Fibroblast of peridontal ligament (primary cell): ENCODE data around the gene XYLT2.

Experiments
- DNase-seq: peaks from one replicate; pipeline ENCODE4 v3.0.0-alpha.2; 2010; ENCODE audit errors: extremely low read depth

XYLT2 gene

DNA sequence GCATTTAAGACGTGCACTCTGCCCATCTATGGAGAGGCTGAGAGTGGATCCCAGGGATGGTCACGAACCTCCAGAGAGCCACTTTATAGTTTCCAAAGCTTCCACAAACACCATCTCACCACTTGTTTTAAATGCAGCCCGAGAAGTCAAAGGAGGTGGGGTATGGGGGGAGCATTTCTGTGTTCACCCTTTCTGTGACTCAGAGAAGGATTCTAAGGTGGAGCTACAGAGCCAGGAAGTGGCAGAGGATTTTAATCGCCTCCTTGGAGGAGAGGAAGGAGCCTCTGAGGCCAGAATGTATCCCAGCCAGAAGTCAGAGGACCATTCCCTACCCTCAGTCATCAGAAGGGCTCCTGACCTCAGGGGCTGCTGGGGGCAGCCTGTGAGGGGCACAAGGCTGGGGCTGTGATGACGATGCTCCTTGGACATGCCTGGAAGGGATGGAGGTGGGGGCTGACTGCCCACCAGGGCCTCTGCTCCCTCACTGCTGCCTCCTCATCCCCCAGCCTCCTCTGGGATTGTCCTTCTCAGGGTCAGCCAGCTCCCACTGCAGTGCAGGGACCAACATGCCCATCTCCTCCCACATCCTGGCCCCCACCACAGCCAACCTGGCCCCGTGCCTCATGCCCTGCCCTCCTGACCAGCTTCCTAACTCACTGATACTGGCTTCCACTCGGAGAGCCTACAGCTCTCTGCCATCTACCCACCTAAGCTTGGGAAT lies 2.8 kb downstream of the XYLT2 start:
- peak; percentile 34 for DNase-seq

- no peak for DNase-seq
These were observed 3.3 kb downstream of the XYLT2 start for GRCh38 chr17:50349243-50349600.

GRCh38 chr17:50350733-50351132 lies 4.8 kb downstream of the XYLT2 start:
- DNase-seq, result no peak

DNA sequence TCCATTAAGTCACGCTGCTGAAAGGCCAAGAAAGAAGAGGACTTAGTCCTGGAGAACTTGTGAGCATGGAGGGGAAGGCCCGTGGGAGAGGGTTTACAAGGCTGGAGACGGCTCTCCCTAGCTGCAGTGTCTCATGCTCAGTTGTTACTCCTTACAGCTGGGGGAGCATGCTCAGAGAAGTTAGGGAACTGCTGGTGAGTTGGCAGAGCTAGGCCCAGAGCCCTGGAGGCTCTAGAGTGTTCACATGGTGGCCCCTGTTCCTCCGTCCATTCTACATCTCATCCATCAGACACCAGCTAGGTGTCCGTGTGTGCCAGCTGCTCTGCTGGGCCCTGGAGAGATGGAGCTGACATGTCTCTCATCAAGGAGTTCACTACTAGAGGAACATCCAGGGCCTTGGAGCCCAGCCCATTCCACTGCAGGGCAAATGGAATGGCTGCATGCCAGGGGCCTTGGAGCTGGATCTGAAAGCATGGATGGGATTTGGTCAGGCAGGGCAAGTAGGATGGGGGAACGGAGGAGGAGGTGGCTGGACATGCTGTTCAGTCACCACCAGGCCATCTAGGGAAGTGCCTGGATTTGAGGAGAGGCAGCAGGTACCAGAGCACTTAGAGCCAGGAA lies 6.3 kb downstream of the XYLT2 start:
- DNase-seq, result no peak

DNA sequence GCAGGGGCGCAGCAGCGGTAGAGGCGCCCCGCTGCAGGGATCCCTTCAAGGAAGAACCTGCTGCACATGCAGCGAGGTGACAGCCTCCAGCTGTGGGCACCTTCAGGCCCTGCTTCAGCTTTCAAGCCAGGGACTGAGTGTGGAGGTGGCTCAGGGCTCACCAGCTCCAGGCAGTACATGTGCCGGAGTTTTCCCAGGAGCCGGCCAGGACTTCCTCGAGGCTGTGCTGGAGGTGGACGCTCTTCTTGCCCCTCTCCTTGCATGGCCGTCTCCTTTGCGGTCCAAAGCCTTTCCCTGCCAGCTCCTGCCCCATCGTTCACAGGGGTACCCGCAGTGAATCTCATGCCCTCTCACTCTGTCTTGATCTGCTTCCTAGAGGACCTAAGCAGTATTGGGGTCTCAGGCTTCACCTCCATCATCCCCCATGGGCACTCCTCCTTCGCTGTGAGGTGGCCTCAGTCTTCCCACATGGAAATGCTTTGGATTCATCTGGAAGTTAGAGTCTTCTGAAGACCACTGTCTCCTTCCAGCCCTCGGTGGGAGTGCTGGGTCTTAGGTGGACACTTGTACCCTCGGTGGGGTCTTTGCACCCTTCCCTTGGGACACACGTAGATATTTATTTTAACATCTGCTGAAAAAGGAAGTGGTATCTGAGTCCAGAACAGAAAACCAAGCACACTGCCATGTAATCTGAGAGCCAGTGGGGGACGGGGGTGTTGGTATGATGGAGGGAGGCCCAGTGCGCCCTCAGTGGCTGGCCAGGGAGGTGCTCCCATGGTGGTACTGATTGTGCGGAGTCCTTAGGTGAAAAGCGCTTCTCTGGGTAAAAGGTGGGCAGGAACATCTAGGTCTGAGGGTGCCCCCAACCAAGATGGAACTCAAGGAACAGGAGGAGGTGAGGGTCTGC lies 7.0 kb downstream of the XYLT2 start:
- DNase-seq, result no peak

- no peak for DNase-seq
These were observed 7.8 kb downstream of the XYLT2 start for GRCh38 chr17:50353600-50354195.

DNA sequence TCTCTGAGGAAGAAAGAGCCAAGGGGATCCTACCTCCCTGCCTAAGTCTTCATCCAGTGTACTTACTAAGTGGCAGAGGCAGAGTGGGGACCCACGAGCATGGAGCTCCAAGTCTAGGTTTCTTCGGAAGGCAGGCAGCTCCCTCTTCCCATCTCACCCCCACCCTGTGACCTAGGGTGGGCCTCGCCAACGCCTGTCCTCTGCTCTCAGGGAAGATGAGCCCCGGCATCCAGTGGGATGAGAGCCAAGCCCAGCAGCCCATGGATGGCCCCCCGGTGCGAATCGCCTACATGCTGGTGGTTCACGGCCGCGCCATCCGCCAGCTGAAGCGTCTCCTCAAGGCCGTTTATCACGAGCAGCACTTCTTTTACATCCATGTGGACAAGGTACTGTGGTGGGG lies 8.3 kb downstream of the XYLT2 start:
- no peak for DNase-seq

DNA sequence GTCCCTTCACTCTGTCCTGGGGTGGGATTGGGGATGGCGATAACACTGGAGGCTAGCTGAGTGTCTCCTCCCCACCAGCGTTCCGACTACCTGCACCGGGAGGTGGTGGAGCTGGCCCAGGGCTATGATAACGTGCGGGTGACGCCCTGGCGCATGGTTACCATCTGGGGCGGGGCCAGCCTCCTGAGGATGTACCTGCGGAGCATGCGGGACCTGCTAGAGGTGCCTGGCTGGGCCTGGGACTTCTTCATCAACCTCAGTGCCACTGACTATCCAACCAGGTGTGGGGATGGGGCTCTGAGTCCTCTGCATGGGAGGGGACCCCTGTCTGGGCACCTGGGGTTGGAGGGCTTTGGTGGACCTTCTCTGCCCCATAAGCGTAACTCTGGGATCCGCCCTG lies 8.8 kb downstream of the XYLT2 start:
- DNase-seq, result no peak

- no peak for DNase-seq
These were observed 9.4 kb downstream of the XYLT2 start for GRCh38 chr17:50355336-50355700.

- no peak for DNase-seq
These were observed 9.9 kb downstream of the XYLT2 start for GRCh38 chr17:50355701-50356341.

DNA sequence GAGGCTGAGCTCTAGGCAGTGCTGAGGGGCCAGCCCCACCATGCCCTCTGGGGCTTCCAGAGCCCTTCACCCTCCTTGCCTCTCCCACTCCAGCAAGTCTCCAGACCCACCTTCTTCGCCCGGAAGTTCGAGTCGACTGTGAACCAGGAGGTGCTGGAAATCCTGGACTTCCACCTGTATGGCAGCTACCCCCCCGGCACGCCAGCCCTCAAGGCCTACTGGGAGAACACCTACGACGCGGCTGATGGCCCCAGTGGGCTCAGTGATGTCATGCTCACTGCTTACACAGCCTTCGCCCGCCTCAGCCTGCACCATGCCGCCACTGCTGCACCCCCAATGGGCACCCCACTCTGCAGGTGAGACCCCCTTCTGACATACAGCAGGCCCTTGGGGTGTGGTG lies 10.5 kb downstream of the XYLT2 start:
- no peak for DNase-seq

DNA sequence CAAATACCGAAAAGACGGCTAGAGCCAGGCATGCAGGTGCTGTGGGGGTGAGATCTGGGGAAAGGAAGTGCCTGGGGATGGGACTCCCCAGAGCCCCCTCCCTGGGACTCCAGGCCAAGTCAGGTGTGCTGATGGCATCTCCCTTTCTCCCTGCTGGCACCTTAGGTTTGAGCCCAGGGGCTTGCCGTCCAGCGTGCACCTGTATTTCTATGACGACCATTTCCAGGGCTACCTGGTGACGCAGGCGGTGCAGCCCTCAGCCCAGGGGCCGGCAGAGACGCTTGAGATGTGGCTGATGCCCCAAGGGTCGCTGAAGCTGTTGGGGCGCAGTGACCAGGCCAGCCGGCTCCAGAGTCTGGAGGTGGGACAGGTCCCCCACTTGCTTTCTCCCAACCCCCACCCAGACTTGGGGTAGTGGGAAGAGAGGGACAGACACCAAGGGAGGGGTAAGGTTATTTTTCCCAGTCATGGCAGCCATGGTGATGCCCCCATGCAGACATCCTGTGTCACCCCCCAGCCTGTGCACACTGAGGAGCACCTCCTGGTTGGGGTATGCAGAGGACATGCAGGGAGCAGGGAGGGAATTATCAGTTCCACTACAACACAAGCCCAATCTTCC lies 11.1 kb downstream of the XYLT2 start:
- no peak for DNase-seq

GRCh38 chr17:50358177-50358576 lies 12.3 kb downstream of the XYLT2 start:
- no peak for DNase-seq

GRCh38 chr17:50359005-50359699 lies 13.2 kb downstream of the XYLT2 start:
- DNase-seq, result no peak

DNA sequence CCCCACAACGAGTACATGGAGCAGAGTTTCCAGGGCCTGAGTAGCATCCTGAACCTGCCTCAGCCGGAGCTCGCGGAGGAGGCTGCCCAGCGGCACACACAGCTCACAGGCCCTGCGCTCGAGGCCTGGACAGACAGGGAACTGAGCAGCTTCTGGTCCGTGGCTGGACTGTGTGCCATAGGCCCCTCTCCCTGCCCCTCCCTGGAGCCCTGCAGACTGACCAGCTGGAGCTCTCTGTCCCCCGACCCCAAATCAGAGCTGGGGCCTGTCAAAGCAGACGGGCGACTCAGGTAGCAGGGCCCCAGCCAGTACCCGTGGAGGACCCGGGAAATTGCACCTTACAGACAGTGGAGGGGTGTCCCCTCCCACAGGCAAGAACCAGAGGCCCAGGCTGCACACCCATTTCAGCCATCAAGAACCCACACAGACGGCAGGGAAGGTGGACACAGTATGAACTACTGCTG lies 14.1 kb downstream of the XYLT2 start:
- no peak for DNase-seq

GRCh38 chr17:50360486-50361115 lies 14.7 kb downstream of the XYLT2 start:
- no peak for DNase-seq

GRCh38 chr17:50361561-50362480 lies 15.9 kb downstream of the XYLT2 start:
- DNase-seq, result peak; percentile 78

- no peak for DNase-seq
These were observed 16.7 kb downstream of the XYLT2 start for GRCh38 chr17:50362661-50363060.
